Muscle of leg (tissue), 11 donors: ENCODE data around the gene COL24A1. TPM values are rescaled to one million over a fixed set of nuclear protein-coding genes. Genes with fewer than 3 reads are reported as not detected.
"Not testable (repeated sequence)": the region's sequence is repeated elsewhere in the genome, so short reads cannot be mapped to it uniquely, and the experiment has no call there.

Source experiments
- DNase-seq: peaks from one replicate; pipeline ENCODE4 v3.0.0; 2013
- H3K27ac ChIP-seq: one replicate; pipeline ENCODE4 v1.5.1; 2013; ENCODE audit warnings: mild to moderate bottlenecking, low read length, control low read depth
- H3K27me3 ChIP-seq: one replicate; pipeline ENCODE4 v1.6.1; 2013; ENCODE audit warnings: low read length; ENCODE audit not compliant: control insufficient read depth, insufficient read depth
- H3K36me3 ChIP-seq: one replicate; pipeline ENCODE4 v1.6.1; 2013; ENCODE audit warnings: low read length; ENCODE audit not compliant: control insufficient read depth, insufficient read depth
- H3K4me1 ChIP-seq: one replicate; pipeline ENCODE4 v1.6.1; 2013; ENCODE audit warnings: low read length; ENCODE audit not compliant: control insufficient read depth, insufficient read depth
- H3K4me3 ChIP-seq: one replicate; pipeline ENCODE4 v1.5.1; 2013; ENCODE audit warnings: low read length, control low read depth
- H3K9me3 ChIP-seq: replicated peaks from 2 replicates; pipeline ENCODE4 v1.6.1; 2013; ENCODE audit warnings: low read depth, low read length; ENCODE audit not compliant: control insufficient read depth
- WGBS: methylation state at CpG from one replicate; pipeline ENCODE4 v1.1.5; 2013; ENCODE audit warnings: missing lambda C conversion rate; ENCODE audit not compliant: insufficient coverage; 5-methylcytosine and 5-hydroxymethylcytosine counted together
- polyA plus RNA-seq, 8 donors: library from polyadenylated mRNA; unstranded; fragments of 120-200 nt; gene quantifications; one replicate each; pipeline versions ENCODE4 v1.2.1 to v1.2.3, GENCODE V29; 2013; ENCODE audit warnings: inconsistent platforms in 1 of 8, low replicate concordance in 1 of 8; ENCODE audit not compliant: insufficient read length in 8 of 8, insufficient read depth in 1 of 8
- total RNA-seq: library from RNA; stranded (reverse); fragments of 120-200 nt; gene quantifications from one replicate; pipeline ENCODE4 v1.2.4, GENCODE V29; 2013

Gene COL24A1
- total and polyA plus RNA-seq, 9 donors: 3.3 to 12.4 (median 6.6) TPM

DNA sequence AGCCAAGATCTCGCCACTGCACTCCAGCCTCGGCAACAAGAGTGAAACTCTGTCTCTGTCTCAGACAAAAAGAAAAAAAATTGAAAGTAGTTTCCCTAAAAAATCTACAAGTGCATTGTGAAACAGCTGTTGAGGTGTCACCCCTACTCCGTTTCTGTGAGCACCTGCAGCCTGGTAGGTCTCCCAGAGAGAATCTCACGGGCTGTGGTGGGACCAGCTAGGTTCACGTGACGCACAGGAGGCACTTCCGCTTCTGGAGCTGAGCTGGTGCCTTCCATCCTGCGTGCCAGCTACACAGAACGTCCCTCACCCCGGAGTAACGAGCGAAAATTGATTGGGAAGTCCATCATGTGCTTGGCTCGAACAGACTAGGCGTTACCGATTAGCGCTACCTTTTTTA lies 66.8 kb downstream of the COL24A1 start:
- no peak for DNase-seq
- 81% methylated on average over 4 of the region's 16 CpGs for WGBS
- Histone ChIP-seq H3K4me1 (no peaks in the 10 kb centered on the region), H3K9me3 (no peaks in the 10 kb centered on the region), H3K27me3 (no peaks in the 10 kb centered on the region), H3K27ac (no peak overlapping the region), H3K4me3 (no peak overlapping the region), H3K36me3 (no peaks in the 10 kb centered on the region)

DNA sequence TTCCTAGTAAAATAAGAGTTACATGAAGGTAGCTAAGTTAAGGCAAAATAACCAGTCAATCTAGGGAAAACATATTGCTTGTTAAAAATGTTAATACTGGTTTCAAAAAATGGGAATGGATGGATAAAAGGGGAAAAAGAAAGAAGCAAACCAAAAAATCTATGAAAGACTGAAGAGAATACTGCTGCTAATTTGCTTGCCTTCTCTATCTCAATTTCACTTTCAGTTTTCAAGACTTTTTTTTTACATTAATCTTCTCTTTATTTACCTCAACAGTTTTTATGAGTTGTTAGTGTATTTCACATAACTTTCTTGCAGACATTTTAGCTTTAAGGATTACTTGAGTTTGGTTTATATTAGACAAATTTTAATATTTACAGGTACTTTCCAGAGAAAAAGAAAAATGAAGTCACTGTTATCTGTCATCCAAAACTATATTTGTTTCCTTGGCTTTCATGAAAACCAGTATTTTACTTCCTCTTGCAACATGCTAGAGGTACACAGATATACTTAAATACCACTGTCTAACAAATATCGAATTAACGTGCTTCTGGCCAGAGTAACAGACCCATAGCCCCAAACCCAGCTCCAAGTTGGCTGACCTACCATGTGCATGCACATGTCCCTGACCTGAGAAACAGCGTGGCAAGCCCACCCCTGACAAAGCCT lies 70.7 kb downstream of the COL24A1 start:
- H3K27ac ChIP-seq: no peak overlapping the region
- H3K4me3 ChIP-seq: no peak overlapping the region
- H3K27me3 ChIP-seq: no peaks in the 10 kb centered on the region
- WGBS: 76% methylated on average over 3 of the region's 3 CpGs
- H3K9me3 ChIP-seq: no peaks in the 10 kb centered on the region
- no peaks in the 10 kb centered on the region for H3K4me1 ChIP-seq
- H3K36me3 ChIP-seq: no peaks in the 10 kb centered on the region
- no peak for DNase-seq

DNA sequence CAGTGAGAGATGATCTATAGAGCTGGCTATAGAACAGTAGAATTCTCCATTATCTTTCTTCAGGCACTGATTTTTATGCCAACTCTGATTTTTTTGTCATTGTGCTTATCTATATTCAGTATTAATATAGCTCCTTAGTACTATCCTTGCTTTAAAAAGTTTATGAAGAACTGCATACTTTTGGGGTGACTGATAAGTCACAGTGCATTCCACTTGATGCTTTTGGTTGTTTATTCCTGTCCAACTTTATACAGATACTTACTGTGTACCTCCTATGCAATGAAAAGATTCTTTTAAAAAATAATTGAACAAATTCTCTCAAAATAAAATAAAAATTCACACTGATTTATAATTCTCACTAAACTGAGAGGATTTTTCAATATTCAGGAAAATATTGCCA lies 71.6 kb downstream of the COL24A1 start:
- Histone ChIP-seq H3K4me3 (no peak overlapping the region), H3K27ac (no peak overlapping the region), H3K4me1 (no peaks in the 10 kb centered on the region), H3K9me3 (no peaks in the 10 kb centered on the region), H3K27me3 (no peaks in the 10 kb centered on the region), H3K36me3 (no peaks in the 10 kb centered on the region)
- no peak for DNase-seq

DNA sequence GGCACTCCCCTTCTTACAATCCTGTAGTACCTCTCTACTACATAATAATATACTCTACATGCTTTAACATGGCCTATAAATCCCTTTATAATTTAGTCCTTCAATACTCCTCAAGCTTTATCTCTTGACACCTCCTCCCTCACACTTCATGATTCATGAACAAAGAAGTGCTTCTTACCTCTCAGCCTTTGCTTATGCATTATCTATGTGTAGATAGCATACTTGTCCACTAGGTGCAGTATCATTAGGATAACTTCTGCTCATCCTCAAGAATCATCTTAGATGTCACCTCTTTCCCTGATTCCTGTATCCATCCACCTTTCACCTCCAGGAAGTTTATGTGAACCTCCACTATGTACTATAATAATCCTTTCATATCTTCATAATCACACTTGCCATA lies 74.4 kb downstream of the COL24A1 start:
- Histone ChIP-seq H3K27ac (no peak overlapping the region), H3K9me3 (no peaks in the 10 kb centered on the region), H3K36me3 (no peaks in the 10 kb centered on the region), H3K4me1 (no peaks in the 10 kb centered on the region), H3K4me3 (no peak overlapping the region), H3K27me3 (no peaks in the 10 kb centered on the region)
- DNase-seq: no peak

DNA sequence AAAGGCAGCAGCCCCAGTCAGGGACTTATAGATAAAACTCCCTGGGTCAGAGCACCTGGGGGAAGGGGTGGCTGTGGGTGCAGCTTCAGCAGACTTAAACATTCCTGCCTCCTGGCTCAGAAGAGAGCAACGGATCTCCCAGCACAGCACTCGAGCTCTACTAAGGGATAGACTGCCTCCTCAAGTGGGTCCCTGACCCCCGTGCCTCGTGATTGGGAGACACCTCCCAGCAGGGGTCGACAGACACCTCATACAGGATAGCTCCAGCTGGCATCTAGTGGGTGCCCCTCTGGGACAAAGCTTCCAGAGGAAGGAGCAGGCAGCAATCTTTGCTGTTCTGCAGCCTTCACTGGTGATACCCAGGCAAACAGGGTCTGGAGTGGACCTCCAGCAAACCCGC lies 84.1 kb downstream of the COL24A1 start:
- H3K9me3 ChIP-seq, H3K36me3 ChIP-seq: not testable (repeated sequence)

DNA sequence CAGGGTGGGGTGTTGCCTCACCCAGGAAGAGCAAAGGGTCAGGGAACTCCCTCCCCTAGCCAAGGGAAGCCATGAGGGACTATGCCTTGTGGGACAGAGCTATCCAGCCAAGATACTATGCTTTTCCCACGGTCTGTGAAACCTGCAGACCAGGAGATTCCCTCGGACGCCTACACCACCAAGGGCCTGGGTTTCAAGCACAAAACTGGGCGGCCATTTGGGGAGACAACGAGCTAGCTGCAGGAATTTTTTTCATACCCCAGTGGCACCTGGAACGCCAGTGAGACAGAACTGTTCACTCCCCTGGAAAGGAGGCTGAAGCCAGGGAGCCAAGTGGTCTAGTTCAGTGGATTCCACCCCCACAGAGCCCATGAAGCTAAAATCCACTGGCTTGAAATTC lies 84.7 kb downstream of the COL24A1 start:
- DNase-seq, H3K4me3 ChIP-seq, H3K36me3 ChIP-seq, H3K27me3 ChIP-seq, H3K27ac ChIP-seq, H3K9me3 ChIP-seq: not testable (repeated sequence)
- WGBS: 81% methylated on average over 6 of the region's 6 CpGs
- H3K4me1 ChIP-seq: peaks cover 11% of the 10 kb centered on the region

More for the DNA sequence above, 84.1 kb downstream of the COL24A1 start:
- DNase-seq, H3K27me3 ChIP-seq, H3K27ac ChIP-seq, H3K4me3 ChIP-seq: not testable (repeated sequence)
- WGBS: 88% methylated on average over 5 of the region's 6 CpGs
- H3K4me1 ChIP-seq: peaks cover 11% of the 10 kb centered on the region

DNA sequence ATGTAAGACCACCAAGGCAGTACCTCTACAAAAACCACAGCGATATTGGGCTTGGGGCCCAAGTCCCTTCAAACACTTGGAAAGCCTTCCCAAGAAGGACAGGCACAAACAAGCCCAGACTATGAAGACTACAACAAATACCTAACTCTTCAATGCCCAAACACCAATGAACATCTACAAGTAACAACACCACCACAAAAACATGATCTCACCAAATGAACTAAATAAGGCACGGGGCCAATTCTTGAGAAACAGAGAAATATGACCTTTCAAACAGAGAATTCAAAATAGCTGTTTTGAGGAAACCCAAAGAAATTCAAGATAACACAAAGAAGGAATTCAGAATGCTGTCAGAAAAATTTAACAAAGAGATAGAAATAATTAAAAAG lies 86.8 kb downstream of the COL24A1 start:
- no peak for DNase-seq
- Histone ChIP-seq H3K27me3 (no peaks in the 10 kb centered on the region), H3K9me3 (peaks cover 4% of the 10 kb centered on the region), H3K4me1 (peaks cover 11% of the 10 kb centered on the region), H3K36me3 (no peaks in the 10 kb centered on the region), H3K27ac (no peak overlapping the region), H3K4me3 (no peak overlapping the region)
- WGBS: 100% methylated on average over 1 of the region's 2 CpGs

DNA sequence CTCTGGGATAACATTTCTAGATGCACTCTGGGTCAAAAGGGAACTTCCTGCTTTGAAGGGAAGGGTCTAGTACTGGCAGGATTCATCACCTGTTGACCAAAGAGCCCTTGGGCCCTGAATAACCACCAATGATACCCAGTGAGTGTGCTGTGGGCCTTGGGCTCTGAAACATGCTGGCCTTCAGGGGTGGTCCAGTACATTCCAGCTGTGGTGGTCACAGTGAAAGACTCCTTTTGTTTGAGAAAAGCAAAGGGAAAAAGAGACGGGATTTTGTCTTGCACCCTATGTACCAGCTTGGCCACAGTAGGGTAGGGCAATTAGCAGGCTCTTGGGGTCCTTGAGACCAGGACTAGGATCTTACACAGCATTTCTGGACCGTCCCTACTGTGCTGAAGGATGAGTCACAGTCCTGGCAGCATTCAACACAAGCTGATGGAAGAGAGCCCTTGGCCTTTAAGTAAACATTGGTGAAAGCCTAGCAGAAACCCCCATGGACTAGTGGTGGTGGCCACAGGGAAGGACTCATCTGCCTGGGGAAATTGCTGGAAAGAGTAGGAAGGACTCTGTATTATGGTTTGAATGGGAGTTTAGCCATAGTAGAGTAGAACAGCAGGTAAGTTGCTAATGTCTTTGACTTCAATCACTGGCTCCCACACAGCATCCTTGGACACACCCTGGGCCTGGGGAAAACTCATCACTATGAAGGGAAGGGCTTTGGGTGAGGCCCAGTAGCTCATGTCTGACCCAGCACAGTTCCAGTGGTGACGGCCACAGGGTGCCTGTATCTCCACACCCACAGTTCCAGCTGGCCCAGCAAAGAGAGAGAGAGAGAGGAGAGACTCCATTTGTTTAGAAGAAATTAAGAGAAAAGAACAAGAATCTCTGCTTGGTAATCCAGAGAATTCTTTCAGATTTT lies 87.5 kb downstream of the COL24A1 start:
- Histone ChIP-seq H3K9me3 (peaks cover 4% of the 10 kb centered on the region), H3K27ac (peak overlapping the region; percentile 43), H3K36me3 (no peaks in the 10 kb centered on the region), H3K4me1 (peaks cover 11% of the 10 kb centered on the region), H3K4me3 (no peak overlapping the region), H3K27me3 (no peaks in the 10 kb centered on the region)
- WGBS: 100% methylated on average over 1 of the region's 3 CpGs
- no peak for DNase-seq

DNA sequence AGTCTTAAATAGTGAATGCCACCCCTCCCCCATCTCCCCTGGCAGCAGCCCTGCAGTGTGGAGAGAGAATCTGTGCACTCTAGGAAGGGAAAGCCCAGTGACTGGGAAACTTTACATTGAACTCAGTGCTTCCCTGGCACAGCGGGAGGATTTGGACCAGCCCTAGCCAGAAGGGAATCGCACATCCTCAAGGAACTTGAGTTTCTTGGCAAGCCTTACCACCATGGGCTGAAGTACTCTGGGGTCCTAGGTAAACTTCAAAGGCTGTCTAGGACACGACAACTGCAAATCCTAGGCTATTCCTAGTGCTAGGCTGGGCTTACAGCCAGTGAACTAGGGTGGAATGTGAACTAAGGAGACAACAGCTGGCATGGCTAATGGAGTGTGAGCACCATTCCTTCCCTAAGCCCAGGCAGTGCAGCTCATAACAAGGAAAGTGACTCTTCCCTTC lies 88.3 kb downstream of the COL24A1 start:
- H3K27ac ChIP-seq: peak overlapping the region; percentile 49
- WGBS: 27% methylated on average over 2 of the region's 3 CpGs
- DNase-seq: peak; percentile 76

DNA sequence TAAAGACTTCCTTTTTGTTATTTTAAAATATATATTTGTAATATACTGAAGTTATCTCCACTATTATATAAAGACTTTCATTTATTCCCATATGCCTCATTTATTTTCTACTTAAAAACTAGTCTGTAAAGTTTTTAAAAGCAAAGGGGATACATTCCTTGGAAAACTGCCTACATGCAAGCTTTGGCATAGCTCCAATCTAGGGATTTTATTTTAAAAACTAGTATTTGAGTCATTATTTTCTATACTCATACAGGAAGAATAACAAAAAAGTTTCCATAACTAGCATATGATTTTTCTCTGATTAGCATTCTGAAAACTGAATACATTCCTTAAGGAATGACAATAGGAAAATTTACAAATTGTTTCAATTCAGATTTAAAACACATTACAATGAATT lies 88.9 kb downstream of the COL24A1 start:
- DNase-seq: peak; percentile 84
- H3K9me3 ChIP-seq: peaks cover 4% of the 10 kb centered on the region
- no peak overlapping the region for H3K4me3 ChIP-seq
- peaks cover 11% of the 10 kb centered on the region for H3K4me1 ChIP-seq
- H3K36me3 ChIP-seq: no peaks in the 10 kb centered on the region
- no peaks in the 10 kb centered on the region for H3K27me3 ChIP-seq
- H3K27ac ChIP-seq: no peak overlapping the region

More for the DNA sequence above, 88.3 kb downstream of the COL24A1 start:
- Histone ChIP-seq H3K27me3 (no peaks in the 10 kb centered on the region), H3K4me1 (peaks cover 11% of the 10 kb centered on the region), H3K36me3 (no peaks in the 10 kb centered on the region), H3K9me3 (peaks cover 4% of the 10 kb centered on the region), H3K4me3 (no peak overlapping the region)
